Transverse colon (tissue), 4 donors: ENCODE measurements around the gene ETV6. TPM values are rescaled to one million over a fixed set of nuclear protein-coding genes. Genes with fewer than 3 reads are reported as not detected.
"Not testable (repeated sequence)": the region's sequence is repeated elsewhere in the genome, so short reads cannot be mapped to it uniquely, and the experiment has no call there.

Source experiments
- DNase-seq: peaks from one replicate; pipeline ENCODE4 v3.0.0-alpha.2; 2019
- H3K27ac ChIP-seq, 4 donors: fragments of 200-600 bp; sonication (generic); 2 replicates each; pipeline ENCODE4 v1.5.1; 2016 to 2018; ENCODE audit warnings: inconsistent platforms in 4 of 4
- H3K27me3 ChIP-seq: fragments of 200-600 bp; sonication (generic); 2 replicates; pipeline ENCODE4 v1.5.1; 2017; ENCODE audit warnings: inconsistent platforms
- H3K36me3 ChIP-seq, 4 donors: fragments of 200-600 bp; sonication (generic); 2 replicates each; pipeline ENCODE4 v1.5.1; 2017 to 2019; ENCODE audit warnings: inconsistent platforms in 4 of 4
- H3K4me1 ChIP-seq, 4 donors: fragments of 200-600 bp; sonication (generic); 2 replicates each; pipeline ENCODE4 v1.5.1; 2017 to 2020; ENCODE audit warnings: inconsistent platforms in 4 of 4
- H3K4me3 ChIP-seq, 4 donors: fragments of 200-600 bp; sonication (generic); 1 replicate in 1 of 4; 2 replicates in 3 of 4; pipeline versions ENCODE4 v1.5.1 to v1.6.1; 2017 to 2019; ENCODE audit warnings: inconsistent platforms in 4 of 4
- H3K9me3 ChIP-seq, 2 donors: fragments of 200-600 bp; sonication (generic); 2 replicates each; pipeline ENCODE4 v1.5.1; 2017 to 2019; ENCODE audit warnings: inconsistent platforms in 2 of 2
- EP300 ChIP-seq: sonication (generic); formaldehyde crosslinking; IDR thresholded peaks from one replicate; pipeline ENCODE4 v1.6.1; 2017; ENCODE audit warnings: antibody characterized with exemption, low read depth
- POLR2A ChIP-seq: fragments of 450-650 bp; IDR thresholded peaks from one replicate; pipeline ENCODE4 v1.6.1; 2016; ENCODE audit warnings: antibody characterized with exemption, mild to moderate bottlenecking, moderate library complexity
- POLR2AphosphoS5 ChIP-seq, 3 donors: sonication (generic); formaldehyde crosslinking; IDR thresholded peaks; one replicate each; pipeline ENCODE4 v1.6.1; 2016; ENCODE audit warnings: antibody characterized with exemption in 3 of 3
- WGBS, 2 donors: methylation state at CpG; one replicate each; pipeline ENCODE4 v1.1.5; 2018; ENCODE audit warnings: low coverage in 1 of 2; 5-methylcytosine and 5-hydroxymethylcytosine counted together
- in situ Hi-C, 4 donors: fragments of 200-750 bp; cut with MboI; loops; one replicate each; pipeline versions ENCODE4 v1.15.0 to v1.15.1; 2017; ENCODE audit warnings: low sequenced_read_pairs in 3 of 4, low pct_ligation_motif_present in 1 of 4, low pct_unique_long_range_greater_than_20kb in 1 of 4
- intact Hi-C: fragments of 100-400 bp; cut with DNase I; formaldehyde crosslinking; loops from one replicate; pipeline ENCODE4 v1.15.1; 2023; ENCODE audit warnings: low total_unique reads
- total RNA-seq, 4 donors: library from RNA; depleted of rRNA; stranded (reverse); fragments of >200 nt; gene quantifications; one replicate each; pipeline ENCODE4 v1.1.0, GENCODE V29; 2016
- TF ChIP-seq, protein P1 (sequence below), 5 experiments: fragments of 200-600 bp in 3 of 5; fragments of 450-650 bp in 2 of 5; sonication (generic) in 3 of 5; IDR thresholded peaks; 1 replicate in 2 of 5; 2 replicates in 3 of 5; pipeline ENCODE4 v1.5.1; 2016 to 2017; ENCODE audit warnings: antibody characterized with exemption in 5 of 5, inconsistent platforms in 3 of 5, mild to moderate bottlenecking in 2 of 5, moderate library complexity in 1 of 5

Gene ETV6
- total RNA-seq, 4 donors from 2014 or later = 19.9 to 47.9 (median 41.0) TPM

DNA sequence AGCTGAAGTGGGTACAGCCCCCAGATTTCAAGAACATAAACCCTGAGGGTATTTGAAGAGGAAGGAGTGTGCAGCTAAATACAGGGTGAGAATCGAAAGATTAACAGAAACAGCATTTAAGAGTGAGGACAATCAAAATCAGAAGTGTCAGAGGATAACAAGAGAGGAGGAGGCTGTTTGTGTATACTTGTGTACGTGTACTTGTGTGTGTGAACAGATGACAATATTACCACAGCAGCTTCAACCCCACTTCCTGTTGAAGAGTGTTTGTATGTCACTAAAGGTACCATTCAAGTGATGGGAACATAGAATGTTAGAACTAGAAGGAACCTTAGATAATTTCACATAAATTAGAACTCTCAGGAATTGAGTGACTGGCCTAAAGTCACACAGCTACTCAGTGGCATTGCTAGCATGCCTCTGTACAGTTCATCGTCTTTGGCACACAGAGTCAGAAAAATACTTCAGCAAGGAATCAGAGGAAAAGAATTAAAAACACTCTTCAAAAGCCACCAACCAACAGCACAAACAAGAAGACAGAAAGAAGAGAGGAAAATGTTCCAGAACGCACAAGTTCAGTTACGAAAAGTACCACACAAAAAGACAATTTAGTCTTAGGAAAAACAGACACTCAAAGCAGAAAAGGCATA, 256.9 kb downstream of the ETV6 start:
- no peaks in the 10 kb centered on the region for H3K36me3 ChIP-seq
- H3K9me3 ChIP-seq = peaks cover 7 to 10% of the 10 kb centered on the region in 2 donors
- TF ChIP-seq POLR2A (no peak), POLR2AphosphoS5 (IDR thresholded peaks at IDR 0.05) (no peak), EP300 (no peak)
- TF ChIP-seq, protein P1, sequence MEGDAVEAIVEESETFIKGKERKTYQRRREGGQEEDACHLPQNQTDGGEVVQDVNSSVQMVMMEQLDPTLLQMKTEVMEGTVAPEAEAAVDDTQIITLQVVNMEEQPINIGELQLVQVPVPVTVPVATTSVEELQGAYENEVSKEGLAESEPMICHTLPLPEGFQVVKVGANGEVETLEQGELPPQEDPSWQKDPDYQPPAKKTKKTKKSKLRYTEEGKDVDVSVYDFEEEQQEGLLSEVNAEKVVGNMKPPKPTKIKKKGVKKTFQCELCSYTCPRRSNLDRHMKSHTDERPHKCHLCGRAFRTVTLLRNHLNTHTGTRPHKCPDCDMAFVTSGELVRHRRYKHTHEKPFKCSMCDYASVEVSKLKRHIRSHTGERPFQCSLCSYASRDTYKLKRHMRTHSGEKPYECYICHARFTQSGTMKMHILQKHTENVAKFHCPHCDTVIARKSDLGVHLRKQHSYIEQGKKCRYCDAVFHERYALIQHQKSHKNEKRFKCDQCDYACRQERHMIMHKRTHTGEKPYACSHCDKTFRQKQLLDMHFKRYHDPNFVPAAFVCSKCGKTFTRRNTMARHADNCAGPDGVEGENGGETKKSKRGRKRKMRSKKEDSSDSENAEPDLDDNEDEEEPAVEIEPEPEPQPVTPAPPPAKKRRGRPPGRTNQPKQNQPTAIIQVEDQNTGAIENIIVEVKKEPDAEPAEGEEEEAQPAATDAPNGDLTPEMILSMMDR (IDR thresholded peaks at IDR 0.05) = no peak
- in situ Hi-C loops (no loop called here), intact Hi-C loops (no loop called here)
- no peaks in the 10 kb centered on the region for H3K4me1 ChIP-seq
- no peak overlapping the region for H3K4me3 ChIP-seq
- WGBS, 2 donors = 67 to 77% methylated on average over 5 of the region's 5 CpGs
- H3K27ac ChIP-seq = no peak overlapping the region
- no peaks in the 10 kb centered on the region for H3K27me3 ChIP-seq
- DNase-seq = no peak

DNA sequence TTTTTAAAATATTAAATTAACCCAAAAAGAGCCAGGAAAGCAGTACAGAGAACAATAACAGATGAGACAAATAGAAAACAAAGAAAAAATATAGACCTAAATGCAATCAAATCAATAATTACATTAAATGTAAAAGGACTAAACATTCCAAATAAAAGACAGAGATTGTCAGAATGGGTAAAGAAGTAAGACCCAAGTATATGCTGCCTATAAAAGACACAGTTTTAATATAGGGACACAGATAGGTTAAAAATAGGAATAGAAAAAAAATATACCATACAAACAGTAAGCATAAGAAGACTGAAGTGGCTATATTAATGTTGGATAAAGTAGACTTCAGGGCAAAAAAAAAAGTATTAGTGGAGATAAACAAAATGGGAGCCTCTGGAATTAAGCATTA, 258.2 kb downstream of the ETV6 start:
- H3K9me3 ChIP-seq = peaks cover 7 to 10% of the 10 kb centered on the region in 2 donors
- DNase-seq = no peak
- no peaks in the 10 kb centered on the region for H3K4me1 ChIP-seq
- TF ChIP-seq POLR2A (no peak), EP300 (no peak), POLR2AphosphoS5 (IDR thresholded peaks at IDR 0.05) (no peak)
- TF ChIP-seq, protein P1 (IDR thresholded peaks at IDR 0.05) = no peak
- no peak overlapping the region for H3K4me3 ChIP-seq
- in situ Hi-C loops = no loop called here
- H3K27ac ChIP-seq = no peak overlapping the region
- intact Hi-C loops = no loop called here
- H3K36me3 ChIP-seq = no peaks in the 10 kb centered on the region
- H3K27me3 ChIP-seq = no peaks in the 10 kb centered on the region

DNA sequence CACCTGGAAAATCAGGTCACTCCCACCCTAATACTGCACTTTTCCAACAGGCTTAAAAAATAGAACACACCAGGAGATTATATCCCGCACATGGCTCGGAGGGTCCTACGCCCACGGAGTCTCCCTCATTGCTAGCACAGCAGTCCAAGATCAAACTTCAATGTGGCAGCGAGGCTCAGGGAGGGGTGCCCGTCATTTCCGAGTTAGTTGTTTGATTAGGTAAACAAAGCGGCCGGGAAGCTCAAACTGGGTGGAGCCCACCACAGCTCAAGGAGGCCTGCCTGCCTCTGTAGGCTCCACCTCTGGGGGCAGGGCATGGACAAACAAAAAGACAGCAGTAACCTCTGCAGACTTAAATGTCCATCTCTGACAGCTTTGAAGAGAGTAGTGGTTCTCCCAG, 259.9 kb downstream of the ETV6 start:
- H3K4me1 ChIP-seq, DNase-seq, H3K9me3 ChIP-seq, H3K4me3 ChIP-seq, H3K27me3 ChIP-seq, H3K36me3 ChIP-seq, in situ Hi-C loops, intact Hi-C loops: not testable (repeated sequence)
- WGBS, 2 donors = 66% methylated on average over 9 of the region's 9 CpGs; no CpG with 5 or more reads in 1 of the 2 donors
- peak overlapping the region in 1 of 4 donors; percentile 36 for H3K27ac ChIP-seq

DNA sequence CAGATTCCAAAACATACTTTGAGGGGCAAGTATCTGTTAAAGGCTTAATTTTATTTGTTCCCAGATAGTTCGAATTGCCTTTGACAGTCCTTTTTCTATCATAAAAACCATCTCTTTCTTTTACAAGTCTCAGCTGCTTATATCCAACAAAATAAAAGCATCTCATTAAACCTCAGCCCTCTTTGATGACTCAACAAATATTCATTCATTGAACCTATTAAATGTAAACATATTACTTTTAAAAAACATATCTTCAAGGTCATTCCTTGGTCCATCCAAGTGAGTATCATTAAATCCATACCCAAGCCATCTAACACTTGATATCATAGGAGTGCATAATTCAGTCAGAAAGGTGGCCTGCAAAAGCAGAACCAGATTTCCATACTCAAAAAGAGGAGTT, 266.6 kb downstream of the ETV6 start:
- 88 to 93% methylated on average over 1 of the region's 1 CpG for WGBS, 2 donors
- no peak for TF ChIP-seq POLR2A
- TF ChIP-seq, protein P1 (IDR thresholded peaks at IDR 0.05) = no peak
- in situ Hi-C loops = no loop called here
- no peaks in the 10 kb centered on the region for H3K27me3 ChIP-seq
- H3K27ac ChIP-seq = no peak overlapping the region
- intact Hi-C loops = no loop called here
- no peaks in the 10 kb centered on the region for H3K36me3 ChIP-seq
- H3K9me3 ChIP-seq = no peaks in the 10 kb centered on the region
- no peak overlapping the region for H3K4me3 ChIP-seq
- no peak for DNase-seq
- no peaks in the 10 kb centered on the region for H3K4me1 ChIP-seq

DNA sequence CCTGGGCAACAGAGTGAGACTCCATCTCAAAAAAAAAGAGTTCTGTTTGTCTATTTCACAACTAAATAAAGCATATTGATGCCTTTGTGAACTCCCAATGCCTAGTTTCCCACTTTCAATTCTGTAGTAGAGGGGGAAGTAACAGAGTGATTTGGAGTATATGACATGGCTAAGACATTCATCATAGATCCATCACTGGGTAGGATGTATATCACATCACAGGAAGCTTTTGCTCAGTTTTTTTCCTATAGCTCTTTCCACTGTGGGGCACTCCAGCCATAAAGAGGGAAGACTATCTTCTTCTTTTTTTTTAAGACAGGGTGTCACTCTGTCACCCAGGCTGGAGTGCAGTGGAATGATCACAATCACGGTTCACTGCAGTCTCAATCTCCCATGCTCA, 267.3 kb downstream of the ETV6 start:
- Histone ChIP-seq H3K9me3 (no peaks in the 10 kb centered on the region), H3K27me3 (no peaks in the 10 kb centered on the region), H3K27ac (no peak overlapping the region), H3K4me3 (no peak overlapping the region), H3K36me3 (no peaks in the 10 kb centered on the region), H3K4me1 (no peaks in the 10 kb centered on the region)
- in situ Hi-C loops (no loop called here), intact Hi-C loops (no loop called here)
- TF ChIP-seq, protein P1 (IDR thresholded peaks at IDR 0.05) = no peak
- TF ChIP-seq POLR2A = no peak
- TF ChIP-seq EP300 = no peak
- TF ChIP-seq POLR2AphosphoS5 (IDR thresholded peaks at IDR 0.05) = no peak
- DNase-seq = no peak
- 81% methylated on average over 1 of the region's 1 CpG; no CpG with 5 or more reads in 1 of the 2 donors for WGBS, 2 donors
